Keratinocyte (primary cell): ENCODE data around the gene PLA1A. TPM values are rescaled to one million over a fixed set of nuclear protein-coding genes. Genes with fewer than 3 reads are reported as not detected.

Experiments used
- DNase-seq: peaks from one replicate; pipeline ENCODE4 v3.0.0-alpha.2; 2011; ENCODE audit warnings: low read depth, missing footprints, low spot score
- FAIRE-seq: peaks from 2 replicates; lab custom pipeline; 2011; peaks lifted over from hg19 to GRCh38; lab: Jason Lieb, UNC
- H2AFZ ChIP-seq: 2 replicates; pipeline ENCODE4 v1.6.0; 2012; ENCODE audit warnings: low read length, control low read depth, inconsistent platforms; ENCODE audit not compliant: control insufficient read depth
- H3K27ac ChIP-seq: 2 replicates; pipeline ENCODE4 v1.5.1; 2011; ENCODE audit warnings: low read length; ENCODE audit not compliant: control insufficient read depth, insufficient read depth
- H3K27me3 ChIP-seq: 3 replicates; pipeline ENCODE4 v1.6.0; 2011; ENCODE audit warnings: low read length; ENCODE audit not compliant: control insufficient read depth, insufficient read depth; ENCODE audit errors: extremely low read depth
- H3K36me3 ChIP-seq, 2 experiments: 2 replicates in 1 of 2; 3 replicates in 1 of 2; pipeline ENCODE4 v1.5.1; 2011; ENCODE audit warnings: low read length in 2 of 2, mild to moderate bottlenecking in 1 of 2; ENCODE audit not compliant: control insufficient read depth in 2 of 2, insufficient read depth in 2 of 2; ENCODE audit errors: extremely low read depth in 1 of 2
- H3K4me1 ChIP-seq: 3 replicates; pipeline ENCODE4 v1.5.1; 2011; ENCODE audit warnings: low read length; ENCODE audit not compliant: control insufficient read depth, insufficient read depth; ENCODE audit errors: extremely low read depth
- H3K4me2 ChIP-seq: 3 replicates; pipeline ENCODE4 v1.6.0; 2011; ENCODE audit warnings: low read depth, low read length; ENCODE audit not compliant: control insufficient read depth, insufficient read depth; ENCODE audit errors: extremely low read depth
- H3K4me3 ChIP-seq, 3 experiments: fragments of 200-600 bp in 1 of 3; sonication (generic) in 1 of 3; 2 replicates in 2 of 3; 3 replicates in 1 of 3; pipeline ENCODE4 v1.5.1; 2011 to 2016; ENCODE audit warnings: low read length in 3 of 3, mild to moderate bottlenecking in 3 of 3, control low read depth in 2 of 3, inconsistent platforms in 1 of 3, low read depth in 1 of 3, mixed read lengths in 1 of 3, mixed run types in 1 of 3, moderate library complexity in 1 of 3; ENCODE audit not compliant: control insufficient read depth in 2 of 3, insufficient read depth in 2 of 3; ENCODE audit errors: extremely low read depth in 1 of 3
- H3K79me2 ChIP-seq: 2 replicates; pipeline ENCODE4 v1.6.0; 2012; ENCODE audit warnings: low read length; ENCODE audit not compliant: control insufficient read depth, insufficient read depth
- H3K9ac ChIP-seq: 3 replicates; pipeline ENCODE4 v1.6.0; 2011; ENCODE audit warnings: low read length; ENCODE audit not compliant: control insufficient read depth, insufficient read depth; ENCODE audit errors: extremely low read depth
- H3K9me1 ChIP-seq: 3 replicates; pipeline ENCODE4 v1.6.0; 2011; ENCODE audit warnings: low read length; ENCODE audit not compliant: control insufficient read depth, insufficient read depth; ENCODE audit errors: extremely low read depth
- H3K9me3 ChIP-seq: 2 replicates; pipeline ENCODE4 v1.5.1; 2012; ENCODE audit warnings: low read depth, low read length; ENCODE audit not compliant: control insufficient read depth
- H4K20me1 ChIP-seq: 3 replicates; pipeline ENCODE4 v1.6.0; 2011; ENCODE audit warnings: low read length; ENCODE audit not compliant: control insufficient read depth, insufficient read depth; ENCODE audit errors: extremely low read depth
- CTCF ChIP-seq, 3 experiments: IDR thresholded peaks in 1 of 3; conservative IDR thresholded peaks in 1 of 3; optimal IDR thresholded peaks in 1 of 3; 2 replicates in 2 of 3; 3 replicates in 1 of 3; pipeline versions ENCODE3 to v1.5.1; 2011; ENCODE audit warnings: low read length in 3 of 3, mild to moderate bottlenecking in 3 of 3, moderate library complexity in 2 of 3, control low read depth in 1 of 3, inconsistent platforms in 1 of 3; ENCODE audit not compliant: insufficient read depth in 2 of 3; ENCODE audit errors: extremely low read depth in 1 of 3
- EZH2 ChIP-seq: IDR thresholded peaks from one replicate; pipeline ENCODE4 v1.6.1; 2012; ENCODE audit warnings: inconsistent platforms, mild to moderate bottlenecking, low read length, moderate library complexity
- dilution Hi-C: fragments of 300-500 bp; cut with MboI; formaldehyde crosslinking; loops from one replicate; pipeline ENCODE4 v1.7.0; 2020; ENCODE audit warnings: low sequenced_read_pairs; ENCODE audit not compliant: extremely low pct_ligation_motif_present
- polyA plus RNA-seq, 5 experiments: library from polyadenylated mRNA; depleted of rRNA in 3 of 5; stranded (reverse) in 3 of 5; stranded (forward) in 1 of 5; unstranded in 1 of 5; fragments of >200 nt; gene quantifications; 1 replicate in 1 of 5; 2 replicates in 3 of 5; 3 replicates in 1 of 5; pipeline versions ENCODE4 v1.2.1 to v1.2.3, GENCODE V29; 2011 to 2012; ENCODE audit warnings: missing spikeins in 2 of 5, low read depth in 1 of 5, low replicate concordance in 1 of 5

PLA1A gene
- polyA plus RNA-seq, 1 donor (not counting 4 experiments of a cell fraction or from before 2014, with no cell fraction given), result not detected

DNA sequence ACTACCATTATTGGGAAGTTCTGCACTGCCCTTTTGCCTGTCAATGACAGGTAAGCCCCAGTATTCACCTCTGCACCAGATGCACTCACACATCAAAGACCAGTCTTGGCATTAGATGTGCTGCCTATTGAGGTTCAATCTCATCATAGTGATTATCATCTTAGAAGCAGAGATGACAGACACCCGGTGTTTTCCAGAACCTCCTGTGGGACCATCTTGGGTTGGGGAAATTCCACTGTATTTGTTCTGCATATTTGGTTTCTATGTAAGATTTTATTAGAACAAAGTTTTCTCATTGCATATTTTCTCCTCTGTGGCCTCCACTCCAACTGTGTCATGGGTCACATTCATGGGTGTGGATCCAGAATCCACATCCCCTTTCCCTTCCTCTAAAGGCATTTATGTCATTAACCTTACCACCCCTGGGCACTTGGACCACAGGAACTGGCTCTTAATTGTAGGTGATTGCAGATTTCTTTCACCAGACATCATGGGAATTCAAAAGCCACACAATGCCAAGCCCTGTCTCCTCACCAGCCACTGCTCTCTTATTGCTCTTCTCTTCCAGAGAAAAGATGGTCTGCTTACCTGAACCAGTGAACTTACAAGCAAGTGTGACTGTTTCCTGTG, 31.2 kb downstream of the PLA1A start:
- no peaks in the 10 kb centered on the region for H4K20me1 ChIP-seq
- H3K4me1 ChIP-seq, result no peaks in the 10 kb centered on the region
- H3K9ac ChIP-seq, result no peak overlapping the region
- H2AFZ ChIP-seq, result no peak overlapping the region
- H3K27me3 ChIP-seq, result peaks cover 6% of the 10 kb centered on the region
- TF ChIP-seq EZH2, result no peak
- TF ChIP-seq CTCF (optimal IDR thresholded peaks at IDR 0.05 in 1 of 3, IDR thresholded peaks at IDR 0.05 in 1 of 3, conservative IDR thresholded peaks at IDR 0.05 in 1 of 3; ENCODE audit: extremely low read depth in 1 of 3, insufficient read depth in 2 of 3, low read length in 3 of 3), result no peak
- no peaks in the 10 kb centered on the region for H3K36me3 ChIP-seq
- FAIRE-seq (no peak), DNase-seq (no peak)
- dilution Hi-C loops, result no loop called here
- no peak overlapping the region for H3K4me3 ChIP-seq
- H3K4me2 ChIP-seq, result no peak overlapping the region
- H3K27ac ChIP-seq, result no peak overlapping the region
- no peaks in the 10 kb centered on the region for H3K9me3 ChIP-seq
- no peaks in the 10 kb centered on the region for H3K79me2 ChIP-seq
- no peaks in the 10 kb centered on the region for H3K9me1 ChIP-seq

- no peak overlapping the region for H3K4me2 ChIP-seq
- H3K27me3 ChIP-seq, result peaks cover 6% of the 10 kb centered on the region
- DNase-seq (no peak), FAIRE-seq (no peak)
- no peak for TF ChIP-seq EZH2
- TF ChIP-seq CTCF (optimal IDR thresholded peaks at IDR 0.05 in 1 of 3, IDR thresholded peaks at IDR 0.05 in 1 of 3, conservative IDR thresholded peaks at IDR 0.05 in 1 of 3; ENCODE audit: extremely low read depth in 1 of 3, insufficient read depth in 2 of 3, low read length in 3 of 3), result no peak
- dilution Hi-C loops, result no loop called here
- no peak overlapping the region for H3K9ac ChIP-seq
- no peak overlapping the region for H2AFZ ChIP-seq
- H3K4me1 ChIP-seq, result no peaks in the 10 kb centered on the region
- H3K36me3 ChIP-seq, result no peaks in the 10 kb centered on the region
- no peaks in the 10 kb centered on the region for H4K20me1 ChIP-seq
- no peak overlapping the region for H3K4me3 ChIP-seq
- no peaks in the 10 kb centered on the region for H3K9me3 ChIP-seq
- H3K9me1 ChIP-seq, result no peaks in the 10 kb centered on the region
- no peak overlapping the region for H3K27ac ChIP-seq
- H3K79me2 ChIP-seq, result no peaks in the 10 kb centered on the region
Observed at GRCh38 chr3:119630128-119630879, 32.6 kb downstream of the PLA1A start.
